ENCODE data around the gene MAP3K4. TPM values are rescaled to one million over a fixed set of nuclear protein-coding genes. Genes with fewer than 3 reads are reported as not detected.
"Not testable (repeated sequence)": the region's sequence is repeated elsewhere in the genome, so short reads cannot be mapped to it uniquely, and the experiment has no call there.

Gene MAP3K4
- total RNA-seq, 4 donors from 2014 or later, result 17.2 to 35.2 (median 23.7) TPM

DNA sequence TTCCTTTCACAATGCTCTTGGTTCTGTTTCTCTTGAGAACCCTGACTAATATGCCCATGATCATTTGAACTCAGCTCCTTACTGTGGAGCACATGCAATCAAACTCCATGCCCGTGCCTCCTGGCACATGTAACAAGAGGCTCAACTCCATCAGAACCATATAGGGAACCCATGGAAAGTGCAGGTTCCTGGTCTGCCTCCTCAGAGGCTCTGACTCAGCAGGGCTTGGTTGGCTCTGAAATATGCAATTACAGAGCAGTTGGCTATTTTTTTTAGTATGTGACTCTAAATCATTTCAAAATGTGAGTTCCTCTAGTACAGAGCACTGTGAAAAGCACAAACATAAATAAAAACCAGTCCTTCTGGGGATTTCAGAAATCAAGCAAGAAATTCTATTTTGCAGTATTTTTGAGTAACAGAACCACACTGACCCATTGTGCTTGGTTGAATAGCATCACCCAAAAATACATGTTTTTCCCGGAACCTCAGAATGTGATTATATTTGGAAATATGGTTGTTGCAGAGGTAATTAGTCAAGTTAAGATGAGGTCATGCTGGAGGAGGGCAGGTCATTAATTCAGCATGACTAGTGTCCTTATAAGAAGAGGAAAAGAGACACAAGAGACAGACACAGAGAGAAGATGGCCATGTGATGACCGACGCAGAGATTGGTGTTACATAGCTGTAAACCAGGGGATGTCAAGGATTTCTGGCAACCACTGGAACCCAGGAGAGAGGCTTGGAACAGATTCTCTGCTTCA is 13.2 kb upstream of the MAP3K4 start:
- TF ChIP-seq EP300 (IDR thresholded peaks at IDR 0.05; ENCODE audit: low read depth), result no peak
- no peak for TF ChIP-seq POLR2AphosphoS5 (IDR thresholded peaks at IDR 0.05)
- TF ChIP-seq, protein P1, sequence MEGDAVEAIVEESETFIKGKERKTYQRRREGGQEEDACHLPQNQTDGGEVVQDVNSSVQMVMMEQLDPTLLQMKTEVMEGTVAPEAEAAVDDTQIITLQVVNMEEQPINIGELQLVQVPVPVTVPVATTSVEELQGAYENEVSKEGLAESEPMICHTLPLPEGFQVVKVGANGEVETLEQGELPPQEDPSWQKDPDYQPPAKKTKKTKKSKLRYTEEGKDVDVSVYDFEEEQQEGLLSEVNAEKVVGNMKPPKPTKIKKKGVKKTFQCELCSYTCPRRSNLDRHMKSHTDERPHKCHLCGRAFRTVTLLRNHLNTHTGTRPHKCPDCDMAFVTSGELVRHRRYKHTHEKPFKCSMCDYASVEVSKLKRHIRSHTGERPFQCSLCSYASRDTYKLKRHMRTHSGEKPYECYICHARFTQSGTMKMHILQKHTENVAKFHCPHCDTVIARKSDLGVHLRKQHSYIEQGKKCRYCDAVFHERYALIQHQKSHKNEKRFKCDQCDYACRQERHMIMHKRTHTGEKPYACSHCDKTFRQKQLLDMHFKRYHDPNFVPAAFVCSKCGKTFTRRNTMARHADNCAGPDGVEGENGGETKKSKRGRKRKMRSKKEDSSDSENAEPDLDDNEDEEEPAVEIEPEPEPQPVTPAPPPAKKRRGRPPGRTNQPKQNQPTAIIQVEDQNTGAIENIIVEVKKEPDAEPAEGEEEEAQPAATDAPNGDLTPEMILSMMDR (IDR thresholded peaks at IDR 0.05), result no peak
- no peak for TF ChIP-seq POLR2A (IDR thresholded peaks at IDR 0.05)
- DNase-seq, result no peak
- no peaks in the 10 kb centered on the region for H3K27me3 ChIP-seq
- in situ Hi-C loops (cut with MboI; ENCODE audit: low pct_ligation_motif_present in 1 of 4, low pct_unique_long_range_greater_than_20kb in 1 of 4, low sequenced_read_pairs in 3 of 4) (no loop called here), intact Hi-C loops (cut with DNase I; ENCODE audit: low total_unique reads) (no loop called here)
- H3K4me3 ChIP-seq, result no peak overlapping the region
- H3K36me3 ChIP-seq, result no peaks in the 10 kb centered on the region
- peaks cover 0 to 6% of the 10 kb centered on the region in 2 donors for H3K9me3 ChIP-seq
- WGBS, 2 donors (ENCODE audit: low coverage in 1 of 2), result 77 to 80% methylated on average over 3 to 4 of the region's 4 CpGs
- peaks cover 0 to 5% (median 0%) of the 10 kb centered on the region in 4 donors for H3K4me1 ChIP-seq
- peak overlapping the region in 1 of 4 donors; percentile 6 for H3K27ac ChIP-seq

DNA sequence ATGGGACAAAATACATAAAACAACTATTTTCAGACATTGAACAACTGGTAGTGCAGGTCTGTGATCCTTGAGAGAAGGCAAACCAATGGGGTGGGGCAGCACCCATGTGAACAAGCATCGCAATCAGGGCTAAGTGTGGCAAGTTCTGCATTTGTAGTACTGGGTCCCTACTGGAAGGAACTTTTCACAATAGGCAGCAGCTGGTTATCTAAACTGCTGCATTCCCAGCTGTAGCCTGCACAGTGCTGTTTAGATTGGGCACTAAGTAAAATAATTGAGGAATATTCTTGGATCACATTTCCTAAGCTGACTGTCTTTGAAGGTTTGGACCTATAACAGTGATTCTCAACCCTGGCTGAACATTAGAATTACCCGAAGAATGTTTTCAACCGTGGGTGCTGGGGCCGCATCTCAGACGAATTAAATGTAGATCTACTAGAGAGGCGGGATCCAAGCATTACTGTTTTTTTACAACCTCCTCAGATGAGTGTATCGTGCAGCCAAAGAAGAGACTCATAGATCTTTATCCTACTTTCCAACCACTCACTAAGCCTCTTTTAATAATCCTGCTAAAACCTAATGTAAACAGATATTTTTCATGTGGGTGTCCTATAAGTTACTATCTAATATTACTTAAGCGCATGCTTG is 12.4 kb upstream of the MAP3K4 start:
- Histone ChIP-seq H3K4me3 (no peak overlapping the region), H3K27me3 (no peaks in the 10 kb centered on the region), H3K9me3 (peaks cover 0 to 10% of the 10 kb centered on the region in 2 donors), H3K4me1 (peaks cover 0 to 5% (median 0%) of the 10 kb centered on the region in 4 donors), H3K36me3 (no peaks in the 10 kb centered on the region), H3K27ac (peak overlapping the region in 1 of 4 donors; percentile 6)
- DNase-seq, result no peak
- intact Hi-C loops (cut with DNase I; ENCODE audit: low total_unique reads) (no loop called here), in situ Hi-C loops (cut with MboI; ENCODE audit: low pct_ligation_motif_present in 1 of 4, low pct_unique_long_range_greater_than_20kb in 1 of 4, low sequenced_read_pairs in 3 of 4) (no loop called here)
- TF ChIP-seq POLR2AphosphoS5 (IDR thresholded peaks at IDR 0.05) (no peak), POLR2A (IDR thresholded peaks at IDR 0.05) (no peak), EP300 (IDR thresholded peaks at IDR 0.05; ENCODE audit: low read depth) (no peak)
- TF ChIP-seq, protein P1 (IDR thresholded peaks at IDR 0.05), result no peak
- WGBS, 2 donors (ENCODE audit: low coverage in 1 of 2), result 78 to 80% methylated on average over 4 to 8 of the region's 8 CpGs

DNA sequence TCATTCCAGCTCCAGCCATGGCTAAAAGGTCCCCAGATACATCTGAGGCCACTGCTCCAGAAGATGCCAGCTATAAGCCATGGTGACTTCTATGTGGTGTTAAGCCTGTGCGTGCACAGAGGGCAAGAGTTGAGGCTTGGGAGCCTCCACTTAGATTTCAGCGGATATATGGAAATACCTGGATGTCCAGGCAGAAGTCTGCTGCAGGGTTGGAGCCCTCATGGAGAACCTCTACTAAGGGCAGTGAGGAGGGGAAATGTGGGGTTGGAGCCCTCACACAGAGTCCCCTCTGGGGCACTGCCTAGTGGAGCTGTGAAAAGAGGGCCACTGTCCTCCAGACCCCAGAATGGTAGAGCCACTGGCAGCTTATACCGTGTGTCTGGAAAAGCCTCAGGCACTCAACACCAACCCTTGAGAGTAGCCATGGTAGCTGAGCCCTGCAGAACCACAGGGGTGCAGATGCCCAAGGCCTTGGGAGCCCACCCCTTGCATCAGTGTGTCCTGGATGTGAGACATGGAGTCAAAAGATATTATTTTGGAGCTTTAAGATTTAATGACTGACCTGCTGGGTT is 8.1 kb upstream of the MAP3K4 start:
- H3K27ac ChIP-seq; H3K36me3 ChIP-seq; H3K4me1 ChIP-seq; intact Hi-C loops (cut with DNase I; ENCODE audit: low total_unique reads); in situ Hi-C loops (cut with MboI; ENCODE audit: low pct_ligation_motif_present in 1 of 4, low pct_unique_long_range_greater_than_20kb in 1 of 4, low sequenced_read_pairs in 3 of 4); H3K4me3 ChIP-seq; DNase-seq; H3K27me3 ChIP-seq: not testable (repeated sequence)
- WGBS, 2 donors (ENCODE audit: low coverage in 1 of 2), result 100% methylated on average over 3 of the region's 3 CpGs; no CpG with 5 or more reads in 1 of the 2 donors
- peaks cover 0 to 10% of the 10 kb centered on the region in 2 donors for H3K9me3 ChIP-seq

DNA sequence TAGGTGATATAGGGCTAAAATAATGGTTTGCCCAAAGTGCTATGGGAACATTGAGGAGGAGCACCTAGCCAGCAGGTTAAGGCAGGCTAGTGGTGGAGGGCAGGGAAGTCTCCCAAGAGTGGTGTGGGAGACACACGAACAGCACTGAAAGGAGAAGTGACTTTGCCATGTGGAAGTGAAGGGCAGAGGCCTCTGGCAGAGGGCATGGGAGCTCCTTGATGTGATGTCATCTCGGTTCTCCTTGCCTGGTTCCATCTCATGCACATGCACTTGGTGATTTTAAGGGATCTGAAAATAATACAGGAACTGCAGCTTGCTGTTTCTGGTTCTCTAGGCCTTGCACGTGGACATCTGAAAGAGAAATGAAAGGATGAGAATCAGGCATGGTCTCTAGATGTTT is 4.7 kb upstream of the MAP3K4 start:
- DNase-seq, result no peak
- Histone ChIP-seq H3K27ac (no peak overlapping the region), H3K4me3 (no peak overlapping the region), H3K9me3 (peaks cover 0 to 10% of the 10 kb centered on the region in 2 donors), H3K4me1 (peaks cover 0 to 6% (median 2%) of the 10 kb centered on the region in 4 donors), H3K27me3 (no peaks in the 10 kb centered on the region), H3K36me3 (no peaks in the 10 kb centered on the region)
- in situ Hi-C loops (cut with MboI; ENCODE audit: low pct_ligation_motif_present in 1 of 4, low pct_unique_long_range_greater_than_20kb in 1 of 4, low sequenced_read_pairs in 3 of 4) (no loop called here), intact Hi-C loops (cut with DNase I; ENCODE audit: low total_unique reads) (no loop called here)
- 82% methylated on average over 3 of the region's 3 CpGs for WGBS, 2 donors (ENCODE audit: low coverage in 1 of 2)
- TF ChIP-seq POLR2AphosphoS5 (IDR thresholded peaks at IDR 0.05) (no peak), EP300 (IDR thresholded peaks at IDR 0.05; ENCODE audit: low read depth) (no peak), POLR2A (IDR thresholded peaks at IDR 0.05) (no peak)
- TF ChIP-seq, protein P1 (IDR thresholded peaks at IDR 0.05), result no peak
